OCI-LY7 (cell line): ENCODE data around the gene KANK2. TPM values are rescaled to one million over a fixed set of nuclear protein-coding genes. Genes with fewer than 3 reads are reported as not detected.

Experiments used
- BruUV-seq: library from RNA; stranded (reverse); fragments of 400-500 nt; replicated peaks from 2 replicates; lab custom pipeline; 2021; lab: Mats Ljungman, UMichigan
- CTCF ChIA-PET: fragments of 300-600 bp; sonication (Branson Sonifier 250); formaldehyde crosslinking; loops from one replicate; lab custom pipeline; 2022; ENCODE audit warnings: antibody characterized with exemption; ENCODE audit not compliant: unreplicated experiment; lab: Charles Lee
- POLR2A ChIA-PET: fragments of 300-600 bp; sonication (Branson Sonifier 250); formaldehyde crosslinking; loops from one replicate; lab custom pipeline; 2022; ENCODE audit warnings: antibody characterized with exemption; lab: Charles Lee
- DNase-seq: peaks from one replicate; pipeline ENCODE4 v3.0.0-alpha.2; 2015; ENCODE audit warnings: low spot score
- H2AFZ ChIP-seq: fragments of 200-600 bp; sonication (generic), shearing (Covaris generic); 2 replicates; pipeline ENCODE4 v1.6.1; 2014; ENCODE audit warnings: mild to moderate bottlenecking, antibody characterized with exemption, low read length, moderate library complexity
- H3K27ac ChIP-seq: fragments of 200-600 bp; sonication (generic); 2 replicates; pipeline ENCODE4 v1.5.1; 2014; ENCODE audit warnings: mixed run types, low read depth, mild to moderate bottlenecking, moderate library complexity, low read length, inconsistent platforms; ENCODE audit not compliant: poor library complexity, severe bottlenecking
- H3K36me3 ChIP-seq: fragments of 200-600 bp; sonication (generic); 2 replicates; pipeline ENCODE4 v1.6.1; 2014; ENCODE audit warnings: mild to moderate bottlenecking, antibody characterized with exemption, low read length, moderate library complexity, mixed read lengths; ENCODE audit not compliant: insufficient read depth
- H3K4me1 ChIP-seq: fragments of 200-600 bp; sonication (generic); 2 replicates; pipeline ENCODE4 v1.5.1; 2014; ENCODE audit warnings: mild to moderate bottlenecking, low read length; ENCODE audit not compliant: insufficient read depth, poor library complexity, severe bottlenecking
- H3K4me2 ChIP-seq: fragments of 200-600 bp; sonication (generic); 2 replicates; pipeline ENCODE4 v1.6.1; 2014; ENCODE audit warnings: mild to moderate bottlenecking, low read length
- H3K4me3 ChIP-seq: fragments of 200-600 bp; sonication (generic); 2 replicates; pipeline ENCODE4 v1.5.1; 2014; ENCODE audit warnings: mild to moderate bottlenecking, low read depth, low read length; ENCODE audit not compliant: poor library complexity, severe bottlenecking
- H3K79me2 ChIP-seq: fragments of 200-600 bp; sonication (generic); 2 replicates; pipeline ENCODE4 v1.6.1; 2016; ENCODE audit warnings: low read depth, mild to moderate bottlenecking, low read length, moderate library complexity, mixed read lengths; ENCODE audit not compliant: insufficient read depth
- H3K9me2 ChIP-seq: fragments of 200-600 bp; sonication (generic); 2 replicates; pipeline ENCODE4 v1.6.1; 2016; ENCODE audit warnings: mild to moderate bottlenecking, low read length, mixed read lengths; ENCODE audit not compliant: insufficient read depth
- H3K9me3 ChIP-seq: fragments of 200-600 bp; sonication (generic); 2 replicates; pipeline ENCODE4 v1.6.1; 2014; ENCODE audit warnings: mild to moderate bottlenecking, mixed run types, low read length, mixed read lengths
- H4K20me1 ChIP-seq: fragments of 200-600 bp; sonication (generic); 2 replicates; pipeline ENCODE4 v1.6.1; 2014; ENCODE audit warnings: mild to moderate bottlenecking, antibody characterized with exemption, low read length, moderate library complexity, mixed read lengths; ENCODE audit not compliant: insufficient read depth
- CTCF ChIP-seq: fragments of 200-600 bp; sonication (generic); conservative IDR thresholded peaks from 2 replicates; pipeline ENCODE4 v1.5.1; 2014; ENCODE audit warnings: mild to moderate bottlenecking, antibody characterized with exemption, low read length, moderate library complexity, mixed read lengths
- EZH2phosphoT487 ChIP-seq: fragments of 200-600 bp; sonication (generic); IDR thresholded peaks from 2 replicates; pipeline ENCODE4 v1.6.1; 2018; ENCODE audit warnings: low read depth, borderline replicate concordance, mild to moderate bottlenecking, mixed run types, antibody characterized with exemption, low read length, moderate library complexity, mixed read lengths
- intact Hi-C: fragments of 100-400 bp; cut with micrococcal nuclease; formaldehyde crosslinking; loops from one replicate; pipeline ENCODE4 v1.10.0; 2022; ENCODE audit not compliant: unreplicated experiment
- total RNA-seq, 2 experiments: library from RNA; depleted of rRNA in 1 of 2; stranded (reverse); fragments of >200 nt in 1 of 2; shearing (Covaris generic) in 1 of 2; gene quantifications; 2 replicates each; pipeline ENCODE4 v1.2.3, GENCODE V29; 2014 to 2022

The KANK2 gene
- total RNA-seq, 2 experiments from 2014 or later = 174 to 186 TPM

GRCh38 chr19:11177592-11177991 lies 19.8 kb downstream of the KANK2 start:
- POLR2A ChIA-PET = no interaction called here
- DNase-seq = no peak
- peaks cover 76% of the 10 kb centered on the region for H3K36me3 ChIP-seq
- TF ChIP-seq EZH2phosphoT487 = no peak
- H3K4me2 ChIP-seq = no peak overlapping the region
- H3K9me3 ChIP-seq = no peaks in the 10 kb centered on the region
- H3K79me2 ChIP-seq = peaks cover 25% of the 10 kb centered on the region; the same call in 1 of the 2 replicates
- no peak overlapping the region for H3K27ac ChIP-seq
- H3K9me2 ChIP-seq = no peaks in the 10 kb centered on the region
- no peaks in the 10 kb centered on the region for H4K20me1 ChIP-seq
- peaks cover 28% of the 10 kb centered on the region for H3K4me1 ChIP-seq
- no peak overlapping the region for H3K4me3 ChIP-seq
- H2AFZ ChIP-seq = no peak overlapping the region
- CTCF ChIA-PET = no interaction called here
- no TSS peak for BruUV-seq
- intact Hi-C loops = no loop called here

DNA sequence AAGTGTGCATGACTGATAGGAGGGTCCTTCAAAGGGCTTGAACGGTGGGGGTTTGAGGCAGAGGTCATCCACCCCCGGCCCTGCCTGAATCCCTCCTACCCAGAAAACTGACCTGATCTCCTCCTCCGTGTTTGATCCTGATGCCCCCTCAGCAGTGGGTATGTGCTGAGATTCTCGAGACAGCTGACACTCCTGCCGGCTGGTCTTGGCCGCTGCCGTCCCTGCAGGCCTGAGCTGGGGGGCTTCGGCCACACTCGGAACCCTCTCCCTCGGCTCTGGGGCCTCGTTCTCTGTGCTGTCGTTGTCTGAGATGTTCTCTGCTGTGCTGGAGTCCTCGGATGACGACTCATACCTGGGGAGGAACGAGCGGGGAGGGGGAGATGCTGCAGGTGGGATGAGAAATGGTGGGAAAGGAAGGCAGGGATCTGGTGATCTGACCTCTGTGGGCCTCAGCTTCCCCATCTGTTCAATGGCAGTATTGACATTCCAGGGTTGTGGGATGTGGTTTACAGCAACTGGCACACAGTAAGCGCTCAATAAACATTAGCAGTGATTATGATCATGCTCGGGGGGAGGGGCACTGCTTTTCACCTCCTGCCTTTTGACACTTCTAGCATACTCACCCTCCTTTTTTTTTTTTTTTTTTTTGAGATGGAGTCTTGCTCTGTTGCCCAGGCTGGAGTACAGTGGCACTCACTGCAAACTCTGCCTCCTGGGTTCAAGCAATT lies 20.7 kb downstream of the KANK2 start:
- Histone ChIP-seq H3K9me3 (no peaks in the 10 kb centered on the region), H2AFZ (no peak overlapping the region), H3K9me2 (no peaks in the 10 kb centered on the region), H3K4me2 (no peak overlapping the region), H3K4me1 (peaks cover 27% of the 10 kb centered on the region), H4K20me1 (no peaks in the 10 kb centered on the region), H3K4me3 (no peak overlapping the region), H3K79me2 (peaks cover 20% of the 10 kb centered on the region; the same call in 1 of the 2 replicates), H3K36me3 (peaks cover 73% of the 10 kb centered on the region), H3K27ac (no peak overlapping the region)
- intact Hi-C loops = no loop called here
- BruUV-seq = no TSS peak
- no peak for DNase-seq
- CTCF ChIA-PET = no interaction called here
- no peak for TF ChIP-seq EZH2phosphoT487
- no peak for TF ChIP-seq CTCF
- POLR2A ChIA-PET = interaction anchor here (0.6 kb wide), 1 partner anchor 264 kb away, joined by 4 read pairs; no protein-coding TSS in a partner anchor

DNA sequence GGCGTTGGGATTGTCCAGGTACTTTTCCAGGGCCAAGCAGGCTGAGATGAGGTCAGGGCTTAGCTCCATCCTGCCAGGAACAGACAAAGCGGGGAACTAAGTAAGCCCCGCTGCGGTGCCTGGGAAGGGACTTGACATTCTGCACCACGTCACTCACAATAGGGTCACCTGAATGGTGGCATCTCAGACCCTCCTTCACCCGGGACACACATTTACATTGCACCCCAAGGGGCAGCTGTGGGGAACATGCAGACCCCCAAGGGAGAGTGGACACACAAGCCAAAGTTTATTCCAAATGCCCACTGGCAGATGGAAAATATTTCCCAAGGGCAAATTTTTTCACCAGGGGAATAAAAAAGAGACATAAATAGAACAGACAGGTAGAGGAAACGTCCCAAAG lies 21.4 kb downstream of the KANK2 start:
- no TSS peak for BruUV-seq

More for the DNA sequence above, 21.4 kb downstream of the KANK2 start:
- peaks cover 23% of the 10 kb centered on the region for H3K4me1 ChIP-seq
- POLR2A ChIA-PET = interaction anchor here (0.6 kb wide), 1 partner anchor 263 kb away, joined by 4 read pairs; no protein-coding TSS in a partner anchor
- CTCF ChIA-PET = no interaction called here
- no peak overlapping the region for H2AFZ ChIP-seq
- intact Hi-C loops = no loop called here
- no peak overlapping the region for H3K27ac ChIP-seq
- H4K20me1 ChIP-seq = no peaks in the 10 kb centered on the region
- H3K9me2 ChIP-seq = no peaks in the 10 kb centered on the region
- H3K4me3 ChIP-seq = no peak overlapping the region
- no peaks in the 10 kb centered on the region for H3K9me3 ChIP-seq
- H3K79me2 ChIP-seq = peaks cover 20% of the 10 kb centered on the region; the same call in 1 of the 2 replicates
- H3K4me2 ChIP-seq = no peak overlapping the region
- no peak for TF ChIP-seq CTCF
- TF ChIP-seq EZH2phosphoT487 = no peak
- DNase-seq = no peak
- peaks cover 73% of the 10 kb centered on the region for H3K36me3 ChIP-seq
